Fibroblast of upper back skin (primary cell): ENCODE measurements around the gene CCNI.
"Not testable (repeated sequence)": the region's sequence is repeated elsewhere in the genome, so short reads cannot be mapped to it uniquely, and the experiment has no call there.

Experiments used
- DNase-seq: peaks from one replicate; pipeline ENCODE4 v3.0.0-alpha.2; 2013

CCNI gene

GRCh38 chr4:77037736-77038135, 38.1 kb downstream of the CCNI start:
- no peak for DNase-seq

GRCh38 chr4:77037168-77037567, 38.6 kb downstream of the CCNI start:
- not testable (repeated sequence) for DNase-seq

GRCh38 chr4:77036206-77036605, 39.6 kb downstream of the CCNI start:
- DNase-seq = peak; percentile 96

- no peak for DNase-seq
These were observed 40.6 kb downstream of the CCNI start for GRCh38 chr4:77035153-77035552.

- no peak for DNase-seq
These were observed 44.2 kb downstream of the CCNI start for GRCh38 chr4:77031544-77031943.

GRCh38 chr4:77029757-77030156, 46.0 kb downstream of the CCNI start:
- not testable (repeated sequence) for DNase-seq

DNA sequence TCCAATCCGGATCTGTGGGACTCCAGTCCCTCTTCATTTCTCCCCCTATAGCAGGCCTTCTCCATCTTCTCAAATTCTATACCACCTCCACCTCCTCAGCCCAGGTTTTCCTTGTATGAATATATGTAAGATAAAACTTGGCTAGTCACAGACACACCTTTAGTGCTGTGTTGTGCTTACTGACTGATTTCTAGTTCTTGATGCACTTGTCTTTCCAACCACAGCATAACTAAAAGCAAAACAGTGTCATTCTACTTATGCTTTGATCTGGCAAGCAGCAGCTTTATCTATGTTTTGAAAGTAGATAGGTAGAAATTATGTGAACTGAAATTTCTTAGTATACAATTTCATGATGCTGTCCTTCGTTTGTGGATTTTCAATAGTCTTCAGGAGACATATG, 47.5 kb downstream of the CCNI start:
- DNase-seq = no peak

DNA sequence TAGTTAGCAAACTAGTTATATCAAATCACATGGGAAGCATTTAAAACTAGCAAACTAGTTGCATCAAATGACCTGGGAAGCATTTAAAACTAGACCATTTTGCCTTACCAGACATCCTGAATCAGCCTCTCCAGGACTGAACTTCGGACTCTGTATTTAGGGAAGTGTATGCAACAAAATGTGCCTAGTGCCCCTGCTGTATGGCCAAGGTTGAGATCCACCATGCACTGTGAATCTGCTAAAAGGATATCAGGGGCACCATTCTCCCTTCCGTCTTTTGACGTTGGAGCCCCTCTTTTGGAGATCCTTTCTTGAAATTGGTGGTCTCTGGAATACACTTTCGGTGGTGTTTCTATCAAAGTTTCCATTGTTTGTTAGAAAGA, 49.5 kb downstream of the CCNI start:
- no peak for DNase-seq

GRCh38 chr4:77025643-77026321, 50.0 kb downstream of the CCNI start:
- peak; percentile 48 for DNase-seq

- no peak for DNase-seq
These were observed 51.9 kb downstream of the CCNI start for GRCh38 chr4:77023920-77024319.

GRCh38 chr4:77022560-77023179, 53.1 kb downstream of the CCNI start:
- peak; percentile 92 for DNase-seq

DNA sequence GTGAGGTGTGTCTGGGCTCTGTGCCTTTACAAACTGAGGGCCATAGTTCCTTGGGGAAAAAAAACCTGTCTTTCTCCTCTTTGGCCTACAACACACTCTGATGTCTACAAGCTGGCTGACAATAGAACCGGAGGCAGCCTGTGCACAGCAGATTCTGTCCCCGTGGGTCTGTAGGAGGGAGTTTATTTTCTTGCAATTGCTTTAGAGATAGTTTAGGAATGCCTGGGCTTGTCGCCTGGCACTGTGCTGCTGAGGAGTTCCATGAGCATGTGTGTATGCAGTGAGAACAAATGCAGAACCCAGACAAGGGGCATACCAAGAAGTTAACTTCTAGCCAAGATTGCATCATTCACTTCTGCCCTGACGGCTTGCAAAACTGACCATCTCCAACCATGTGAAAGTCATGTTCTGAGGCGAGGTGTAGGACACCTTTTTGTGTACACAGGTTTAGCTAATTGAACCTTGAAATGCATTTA, 54.1 kb downstream of the CCNI start:
- peak; percentile 87 for DNase-seq

DNA sequence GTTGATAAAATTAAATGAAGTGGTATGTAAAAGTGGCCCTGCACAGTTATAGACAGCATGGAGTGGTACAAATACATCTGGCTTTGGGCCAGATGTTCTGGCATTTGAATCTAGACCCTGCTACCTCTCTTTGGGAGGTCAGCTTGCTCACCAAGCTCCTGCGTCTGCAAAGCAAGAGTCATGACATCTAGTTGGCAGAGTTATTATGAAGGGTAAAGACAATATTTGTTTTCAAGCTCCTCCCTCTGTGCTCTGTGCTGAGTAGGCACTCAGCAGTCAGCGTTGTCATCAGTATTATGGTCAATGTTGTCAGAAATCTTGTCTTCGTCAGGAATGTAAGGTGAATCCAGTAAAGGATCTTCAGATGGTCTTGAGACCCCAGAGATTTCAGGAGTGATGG, 55.8 kb downstream of the CCNI start:
- DNase-seq = no peak

DNA sequence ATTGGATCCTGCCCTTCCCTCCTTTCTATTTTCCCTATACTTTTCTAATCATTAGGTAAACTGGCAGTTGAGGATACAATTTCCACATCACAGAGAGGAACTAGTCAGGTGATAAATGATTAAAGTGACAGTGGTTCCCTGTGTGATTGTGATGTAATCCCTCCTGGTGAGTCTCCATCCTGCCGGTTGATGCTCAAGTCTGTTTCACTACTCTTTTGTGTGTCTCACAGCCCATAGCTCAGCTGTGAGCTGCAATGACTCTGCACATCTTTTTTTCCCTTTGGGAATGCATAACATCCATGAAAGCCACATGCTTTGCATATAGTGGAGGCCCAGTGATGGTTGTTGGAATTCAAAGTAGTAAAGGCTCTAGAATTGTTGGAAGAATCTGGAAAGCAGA, 60.4 kb downstream of the CCNI start:
- DNase-seq = peak; percentile 88

DNA sequence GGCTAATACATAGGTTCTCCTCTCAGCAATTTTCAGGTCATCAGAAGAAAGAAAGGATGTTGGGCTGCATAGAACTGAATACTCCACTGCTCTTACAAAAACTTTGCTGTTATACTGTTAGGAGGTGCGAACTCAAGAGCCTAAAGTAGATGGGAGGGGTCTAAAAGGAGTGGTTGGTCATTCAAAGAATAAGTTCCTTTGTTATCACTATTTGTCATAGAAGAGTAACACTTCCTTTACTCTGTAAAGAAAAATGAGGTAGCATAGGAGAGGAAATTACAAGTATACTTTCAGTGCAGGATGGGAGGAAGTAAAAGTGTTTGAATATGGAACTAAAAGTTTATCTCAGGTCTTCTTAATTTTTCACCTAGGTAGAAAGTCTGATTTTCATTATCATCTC, 61.5 kb downstream of the CCNI start:
- no peak for DNase-seq

DNA sequence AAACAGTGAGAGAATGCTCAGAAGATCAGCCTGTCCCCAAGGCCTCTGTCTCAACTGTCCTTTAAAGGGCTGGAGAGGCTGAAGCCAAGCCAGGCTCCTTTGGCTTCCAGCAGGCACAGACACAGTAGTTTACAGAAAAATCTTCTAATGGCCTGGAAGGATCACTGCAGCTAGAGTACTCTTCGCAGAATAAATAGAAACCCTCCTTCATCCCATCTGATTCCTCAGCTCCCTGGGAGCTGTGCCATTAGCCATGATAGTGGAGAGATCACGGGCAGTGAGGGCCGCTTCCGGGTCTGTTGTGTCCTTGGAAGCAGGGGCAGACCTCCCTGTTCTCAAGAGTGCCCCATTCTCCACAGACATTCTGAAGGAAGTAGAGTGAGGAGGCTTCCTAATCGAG, 63.1 kb downstream of the CCNI start:
- DNase-seq = no peak

GRCh38 chr4:77010841-77011354, 64.9 kb downstream of the CCNI start:
- peak; percentile 84 for DNase-seq

DNA sequence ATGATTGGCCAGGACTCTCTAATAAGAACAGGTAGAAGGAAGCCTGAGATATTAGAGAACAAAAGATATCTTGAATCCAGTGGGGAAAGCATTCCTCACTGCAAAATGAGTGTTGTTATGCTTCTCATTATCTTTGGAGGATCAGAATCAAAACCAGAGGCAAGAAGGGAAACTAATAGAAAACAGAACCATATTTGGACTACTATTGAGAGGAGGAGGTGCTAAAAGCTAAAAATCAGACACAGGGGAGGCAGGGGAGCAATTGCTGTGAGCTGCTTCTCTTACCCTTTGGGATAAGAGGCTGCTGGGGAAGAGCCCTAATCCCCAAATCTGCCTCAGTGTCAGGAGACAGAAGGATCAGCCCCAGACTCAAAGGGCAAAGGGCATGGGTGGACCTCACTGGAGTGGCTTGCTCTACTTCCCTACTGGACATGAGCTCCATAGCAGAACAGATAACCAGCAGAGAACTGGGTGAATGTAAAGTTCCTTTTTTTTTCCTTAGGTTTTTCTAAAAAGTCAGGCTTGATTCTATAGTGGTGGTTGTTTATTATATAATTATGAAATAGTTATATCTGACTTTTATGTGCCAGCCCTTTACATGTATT, 66.2 kb downstream of the CCNI start:
- DNase-seq = no peak

GRCh38 chr4:77007358-77008230, 68.2 kb downstream of the CCNI start:
- DNase-seq = peak; percentile 64

- DNase-seq = no peak
These were observed 68.9 kb downstream of the CCNI start for GRCh38 chr4:77006753-77007353.

GRCh38 chr4:77003400-77003799, 72.4 kb downstream of the CCNI start:
- no peak for DNase-seq

GRCh38 chr4:77002321-77003107, 73.3 kb downstream of the CCNI start:
- no peak for DNase-seq
